GM12865 (cell line): ENCODE data around the gene CEP112.
A peak's percentile ranks its signal among the peaks of the same experiment; 100 is the strongest.

Experiments used
- DNase-seq: peaks from one replicate; pipeline ENCODE4 v3.0.0; 2010; ENCODE audit warnings: low read depth
- H3K4me3 ChIP-seq: 2 replicates; pipeline ENCODE4 v1.5.1; 2011; ENCODE audit warnings: mild to moderate bottlenecking, low read depth, low read length, control low read depth
- CTCF ChIP-seq: IDR thresholded peaks from 2 replicates; pipeline ENCODE4 v1.5.1; 2011; ENCODE audit warnings: low read length, control low read depth, low read depth, inconsistent platforms; ENCODE audit not compliant: insufficient read depth; ENCODE audit errors: missing control alignments

The CEP112 gene

GRCh38 chr17:66032082-66032712 lies 159.7 kb downstream of the CEP112 start:
- no peak overlapping the region for H3K4me3 ChIP-seq
- DNase-seq: peak; percentile 79
- TF ChIP-seq CTCF: no peak

- TF ChIP-seq CTCF: no peak
Measured at GRCh38 chr17:66025551-66025950, 166.4 kb downstream of the CEP112 start.

GRCh38 chr17:66021757-66022156 lies 170.2 kb downstream of the CEP112 start:
- no peak for TF ChIP-seq CTCF
- peak; percentile 5 for DNase-seq
- H3K4me3 ChIP-seq: no peak overlapping the region

More at GRCh38 chr17:66025551-66025950, 166.4 kb downstream of the CEP112 start:
- no peak overlapping the region for H3K4me3 ChIP-seq
- DNase-seq: no peak

GRCh38 chr17:66018786-66019185 lies 173.1 kb downstream of the CEP112 start:
- no peak overlapping the region for H3K4me3 ChIP-seq
- no peak for TF ChIP-seq CTCF
- DNase-seq: no peak

GRCh38 chr17:66016231-66016630 lies 175.7 kb downstream of the CEP112 start:
- no peak for TF ChIP-seq CTCF
- no peak overlapping the region for H3K4me3 ChIP-seq
- DNase-seq: peak; percentile 40

- TF ChIP-seq CTCF: no peak
- no peak for DNase-seq
- H3K4me3 ChIP-seq: no peak overlapping the region
Measured at GRCh38 chr17:66008680-66009079, 183.3 kb downstream of the CEP112 start.

GRCh38 chr17:66006654-66007053 lies 185.3 kb downstream of the CEP112 start:
- peak overlapping the region; percentile 11; the same call in 1 of the 2 replicates for H3K4me3 ChIP-seq
- no peak for TF ChIP-seq CTCF
- peak; percentile 61 for DNase-seq
